Lower lobe of right lung (tissue), 2 donors: ENCODE data around the gene LMO4. TPM values are rescaled to one million over a fixed set of nuclear protein-coding genes. Genes with fewer than 3 reads are reported as not detected.

Experiments used
- ATAC-seq, 2 donors: fragments of 200-7000 bp; cut with Tn5 transposase; one replicate each; pipeline ENCODE4 v1.9.1; 2020 to 2022; ENCODE audit warnings: mild to moderate bottlenecking in 2 of 2, moderate library complexity in 2 of 2
- DNase-seq: peaks from one replicate; pipeline ENCODE4 v3.0.0-alpha.2; 2020
- H3K27ac ChIP-seq: fragments of 200-600 bp; one replicate; pipeline ENCODE4 v1.8.0; 2022
- H3K27me3 ChIP-seq: fragments of 200-600 bp; one replicate; pipeline ENCODE4 v1.8.0; 2022; ENCODE audit warnings: low read depth
- H3K36me3 ChIP-seq: fragments of 200-600 bp; one replicate; pipeline ENCODE4 v1.8.0; 2022; ENCODE audit warnings: mild to moderate bottlenecking
- H3K4me1 ChIP-seq: fragments of 200-600 bp; one replicate; pipeline ENCODE4 v1.8.0; 2022
- H3K4me3 ChIP-seq: fragments of 200-600 bp; one replicate; pipeline ENCODE4 v1.8.0; 2022; ENCODE audit warnings: mild to moderate bottlenecking
- H3K9me3 ChIP-seq: fragments of 200-600 bp; one replicate; pipeline ENCODE4 v1.8.0; 2022
- intact Hi-C: fragments of 100-400 bp; cut with DNase I; formaldehyde crosslinking; loops from one replicate; pipeline ENCODE4 v1.11.0; 2022
- total RNA-seq: library from RNA; stranded (reverse); fragmentation: NEBNext Ultra II Directional; extraction: Animal tissue kit (Norgen Biotek cat#: 25700); gene quantifications from one replicate; pipeline ENCODE4 v1.2.1, GENCODE V29; 2021
- TF ChIP-seq, protein P1 (sequence below): fragments of 200-600 bp; IDR thresholded peaks from one replicate; pipeline ENCODE4 v1.8.0; 2022; ENCODE audit warnings: antibody characterized with exemption, mild to moderate bottlenecking
- donor health status: DM: no; HTN: yes; CAD: no; lungs with severe emphysema.

The LMO4 gene
- total RNA-seq, 1 donor from 2014 or later = 53.0 TPM

DNA sequence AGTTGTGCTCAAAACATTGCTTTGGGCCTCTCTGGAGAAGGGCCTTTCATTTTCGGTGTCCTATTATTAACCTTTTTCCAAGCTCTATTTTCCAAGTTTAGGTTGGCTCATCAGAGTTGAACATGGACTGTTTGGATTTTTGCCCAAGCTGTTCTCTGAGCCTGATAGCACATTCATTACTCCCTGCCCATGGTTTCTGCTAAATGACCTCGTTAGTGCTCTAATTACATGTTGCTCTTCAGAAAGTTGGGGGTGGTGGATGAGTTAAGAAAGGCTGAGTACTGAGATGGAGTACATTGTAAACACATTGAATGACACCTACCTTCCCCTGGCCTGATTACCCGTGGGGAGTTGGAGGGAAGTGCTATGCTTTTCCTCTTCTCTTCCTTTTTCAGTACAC is 38.9 kb downstream of the LMO4 start:
- TF ChIP-seq, protein P1, sequence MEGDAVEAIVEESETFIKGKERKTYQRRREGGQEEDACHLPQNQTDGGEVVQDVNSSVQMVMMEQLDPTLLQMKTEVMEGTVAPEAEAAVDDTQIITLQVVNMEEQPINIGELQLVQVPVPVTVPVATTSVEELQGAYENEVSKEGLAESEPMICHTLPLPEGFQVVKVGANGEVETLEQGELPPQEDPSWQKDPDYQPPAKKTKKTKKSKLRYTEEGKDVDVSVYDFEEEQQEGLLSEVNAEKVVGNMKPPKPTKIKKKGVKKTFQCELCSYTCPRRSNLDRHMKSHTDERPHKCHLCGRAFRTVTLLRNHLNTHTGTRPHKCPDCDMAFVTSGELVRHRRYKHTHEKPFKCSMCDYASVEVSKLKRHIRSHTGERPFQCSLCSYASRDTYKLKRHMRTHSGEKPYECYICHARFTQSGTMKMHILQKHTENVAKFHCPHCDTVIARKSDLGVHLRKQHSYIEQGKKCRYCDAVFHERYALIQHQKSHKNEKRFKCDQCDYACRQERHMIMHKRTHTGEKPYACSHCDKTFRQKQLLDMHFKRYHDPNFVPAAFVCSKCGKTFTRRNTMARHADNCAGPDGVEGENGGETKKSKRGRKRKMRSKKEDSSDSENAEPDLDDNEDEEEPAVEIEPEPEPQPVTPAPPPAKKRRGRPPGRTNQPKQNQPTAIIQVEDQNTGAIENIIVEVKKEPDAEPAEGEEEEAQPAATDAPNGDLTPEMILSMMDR = no peak
- H3K36me3 ChIP-seq = no peaks in the 10 kb centered on the region
- no peak overlapping the region for H3K27ac ChIP-seq
- no peak for ATAC-seq
- no peaks in the 10 kb centered on the region for H3K27me3 ChIP-seq
- H3K9me3 ChIP-seq = no peaks in the 10 kb centered on the region
- intact Hi-C loops = no loop called here
- peaks cover 10% of the 10 kb centered on the region for H3K4me1 ChIP-seq
- no peak overlapping the region for H3K4me3 ChIP-seq
- no peak for DNase-seq

DNA sequence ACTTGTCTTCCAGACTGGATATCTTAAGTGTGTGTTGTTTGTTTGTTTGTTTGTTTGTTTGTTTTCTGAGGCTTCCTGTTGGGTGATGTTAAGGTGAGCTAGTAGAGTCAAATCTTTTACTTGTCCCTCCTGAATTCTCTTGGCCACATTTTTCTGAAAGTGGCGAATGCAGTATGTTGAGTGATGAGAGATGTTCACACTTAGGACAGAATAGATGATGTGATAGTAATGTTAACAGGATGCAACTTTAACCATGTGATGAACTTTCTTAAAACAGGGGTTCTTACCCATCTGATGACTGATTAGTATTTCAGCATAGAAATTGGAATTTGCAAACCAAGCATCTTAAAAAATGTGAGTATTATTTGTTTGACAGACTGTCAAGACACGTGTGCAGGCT is 40.2 kb downstream of the LMO4 start:
- Histone ChIP-seq H3K27me3 (no peaks in the 10 kb centered on the region), H3K4me3 (no peak overlapping the region), H3K9me3 (no peaks in the 10 kb centered on the region), H3K4me1 (peaks cover 10% of the 10 kb centered on the region), H3K27ac (no peak overlapping the region), H3K36me3 (no peaks in the 10 kb centered on the region)
- ATAC-seq (no peak), DNase-seq (no peak)
- TF ChIP-seq, protein P1 = no peak
- intact Hi-C loops = no loop called here

DNA sequence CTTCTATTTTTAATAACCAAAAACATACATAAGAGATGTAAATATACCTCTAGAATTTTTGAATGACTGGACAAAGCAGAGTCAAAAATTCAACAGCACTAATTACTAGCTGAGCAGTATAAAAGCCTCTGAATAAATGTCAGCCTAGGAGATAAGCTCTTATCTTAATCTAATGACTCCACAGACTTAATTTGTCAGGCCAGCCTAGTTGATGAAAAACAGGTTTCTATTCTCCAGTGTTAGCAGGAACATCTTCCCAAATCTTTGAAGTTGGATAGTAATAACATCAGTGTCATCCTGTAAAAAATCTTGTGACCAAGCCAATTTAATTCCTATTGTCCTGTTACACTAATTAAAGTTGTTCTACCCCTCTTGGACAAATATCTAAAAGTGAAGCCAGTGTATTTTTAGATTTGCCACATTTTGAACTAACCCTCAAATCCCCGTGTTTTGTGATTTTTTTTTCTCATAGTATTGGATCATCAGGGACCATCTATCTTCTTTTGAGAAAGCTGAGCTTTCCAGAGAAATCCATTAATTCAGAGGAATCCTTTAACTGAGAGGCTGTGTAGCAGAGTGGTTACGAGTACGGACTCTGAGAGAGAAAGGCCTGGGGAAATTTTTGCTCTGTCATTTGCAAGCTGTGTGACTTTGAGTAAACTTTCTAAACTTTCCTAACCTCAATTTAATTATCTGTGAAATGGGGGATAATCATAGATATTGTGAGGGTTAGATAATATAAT is 41.2 kb downstream of the LMO4 start:
- Histone ChIP-seq H3K36me3 (no peaks in the 10 kb centered on the region), H3K27ac (no peak overlapping the region), H3K27me3 (no peaks in the 10 kb centered on the region), H3K4me3 (no peak overlapping the region), H3K9me3 (no peaks in the 10 kb centered on the region), H3K4me1 (peaks cover 10% of the 10 kb centered on the region)
- intact Hi-C loops = no loop called here
- DNase-seq (no peak), ATAC-seq (no peak)
- TF ChIP-seq, protein P1 = no peak

DNA sequence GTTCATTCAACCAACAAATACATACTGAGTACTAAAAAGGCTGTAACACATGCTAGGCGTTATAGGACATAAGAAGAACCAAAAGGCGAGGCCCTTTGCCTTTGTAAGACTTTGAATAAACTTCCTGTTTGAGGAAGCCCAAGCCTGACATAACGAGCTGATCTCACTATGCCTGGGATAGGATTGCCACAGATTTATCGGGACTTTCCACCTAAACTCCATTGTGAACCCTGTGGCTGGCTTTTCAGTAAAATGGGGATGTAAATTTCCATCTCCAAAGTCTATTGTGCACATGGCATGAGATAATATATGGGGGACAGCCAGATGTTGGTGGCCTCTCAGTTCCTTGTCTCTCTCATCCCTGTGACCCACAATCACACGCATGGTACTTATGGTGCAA is 41.9 kb downstream of the LMO4 start:
- DNase-seq = no peak
- H3K4me1 ChIP-seq = peaks cover 10% of the 10 kb centered on the region
- no peaks in the 10 kb centered on the region for H3K27me3 ChIP-seq
- H3K4me3 ChIP-seq = no peak overlapping the region
- intact Hi-C loops = no loop called here
- TF ChIP-seq, protein P1 = no peak
- ATAC-seq = no peak
- no peak overlapping the region for H3K27ac ChIP-seq
- H3K36me3 ChIP-seq = no peaks in the 10 kb centered on the region
- no peaks in the 10 kb centered on the region for H3K9me3 ChIP-seq

DNA sequence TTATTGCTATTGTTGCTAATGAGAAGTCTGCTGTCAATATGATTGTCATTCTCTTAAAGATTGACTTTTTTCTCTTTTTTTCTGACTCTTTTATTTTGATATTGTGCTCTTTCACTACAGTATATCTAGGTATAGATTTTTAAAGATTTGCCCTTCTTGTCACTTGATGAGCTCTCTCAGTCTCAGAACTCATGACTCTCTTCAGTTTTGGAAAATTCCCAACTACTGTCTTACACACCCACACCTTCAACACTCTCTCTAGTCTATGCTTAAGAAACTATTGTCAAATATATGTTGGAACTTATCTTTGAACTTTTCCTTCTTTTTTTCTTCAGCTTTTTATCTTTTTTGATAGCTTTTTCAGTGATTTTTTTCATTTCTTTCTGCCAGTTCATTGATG is 50.6 kb downstream of the LMO4 start:
- Histone ChIP-seq H3K36me3 (no peaks in the 10 kb centered on the region), H3K27ac (no peak overlapping the region), H3K9me3 (peaks cover 13% of the 10 kb centered on the region), H3K4me3 (no peak overlapping the region), H3K4me1 (no peaks in the 10 kb centered on the region), H3K27me3 (no peaks in the 10 kb centered on the region)
- no peak for ATAC-seq
- DNase-seq = no peak
- intact Hi-C loops = no loop called here
- TF ChIP-seq, protein P1 = no peak
